ENCODE measurements around the gene TPP1. TPM values are rescaled to one million over a fixed set of nuclear protein-coding genes. Genes with fewer than 3 reads are reported as not detected.
A peak's percentile ranks its signal among the peaks of the same experiment; 100 is the strongest.

Gene TPP1
- polyA plus RNA-seq, 3 donors, result 218 to 359 (median 271) TPM

DNA sequence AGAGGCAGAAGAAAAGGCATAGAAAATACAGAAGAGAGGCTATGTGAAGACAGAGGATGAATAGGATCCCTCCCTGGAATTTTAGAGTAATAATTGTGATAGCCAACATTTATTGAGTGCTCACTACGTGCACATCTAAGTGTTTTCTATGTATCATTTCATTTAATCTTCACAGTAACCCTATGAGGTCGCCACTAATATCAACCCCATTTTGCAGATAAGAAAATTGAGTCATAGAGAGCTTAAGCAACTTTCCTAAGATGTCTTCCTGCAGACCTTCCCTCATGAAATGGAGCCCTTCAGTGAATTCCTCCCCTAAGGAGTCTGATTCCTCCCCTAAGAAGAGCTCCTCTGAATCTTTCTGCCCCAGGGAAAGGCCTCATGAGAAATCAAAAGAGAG is 53.9 kb downstream of the TPP1 start:
- Histone ChIP-seq H2AFZ (ENCODE audit: insufficient read depth, low read depth, low read length, poor library complexity, severe bottlenecking) (no peak overlapping the region), H3K36me3 (replicated peaks in 1 of 2; ENCODE audit: control insufficient read depth in 1 of 2, insufficient read depth in 2 of 2, low read length in 2 of 2) (no peaks in the 10 kb centered on the region), H3K9ac (ENCODE audit: insufficient read depth, low read length, poor library complexity, severe bottlenecking) (no peak overlapping the region), H3K4me2 (replicated peaks; ENCODE audit: extremely low read depth, low read length, poor library complexity, severe bottlenecking) (no peak overlapping the region), H3K4me3 (replicated peaks in 1 of 3; ENCODE audit: low read depth in 2 of 3, low read length in 3 of 3) (no peak overlapping the region), H4K20me1 (ENCODE audit: insufficient read depth, low read length) (no peaks in the 10 kb centered on the region), H3K79me2 (ENCODE audit: insufficient read depth, low read length) (no peaks in the 10 kb centered on the region), H3K27ac (ENCODE audit: low read depth in 1 of 2, low read length in 2 of 2) (no peak overlapping the region), H3K4me1 (ENCODE audit: control insufficient read depth in 1 of 2, insufficient read depth in 2 of 2, low read length in 2 of 2) (no peaks in the 10 kb centered on the region), H3K27me3 (ENCODE audit: control insufficient read depth in 2 of 2, insufficient read depth in 2 of 2, low read length in 2 of 2) (no peaks in the 10 kb centered on the region), H3K9me3 (replicated peaks in 1 of 2; ENCODE audit: control insufficient read depth in 1 of 2, insufficient read depth in 1 of 2, low read length in 2 of 2) (no peaks in the 10 kb centered on the region)
- peaks cover 3 to 4% of the 10 kb centered on the region in 2 donors for H3K36me3 Mint-ChIP-seq
- intact Hi-C loops (cut with micrococcal nuclease), result no loop called here
- TF ChIP-seq CTCF (IDR thresholded peaks at IDR 0.05), result no peak
- peaks cover 0 to 2% (median 0%) of the 10 kb centered on the region in 7 donors for H3K9me3 Mint-ChIP-seq
- H3K27me3 Mint-ChIP-seq (ENCODE audit: low read depth in 3 of 3), result peaks cover 0 to 2% (median 0%) of the 10 kb centered on the region in 3 donors
- peak overlapping the region in 1 of 7 donors; percentile 22 for H3K27ac Mint-ChIP-seq
- DNase-seq, result no peak
- no peak overlapping the region for H3K4me3 Mint-ChIP-seq
- WGBS (ENCODE audit: insufficient coverage), result no CpG with 5 or more reads among the region's 2 CpGs
- peaks cover 6% of the 10 kb centered on the region for H3K4me1 Mint-ChIP-seq

DNA sequence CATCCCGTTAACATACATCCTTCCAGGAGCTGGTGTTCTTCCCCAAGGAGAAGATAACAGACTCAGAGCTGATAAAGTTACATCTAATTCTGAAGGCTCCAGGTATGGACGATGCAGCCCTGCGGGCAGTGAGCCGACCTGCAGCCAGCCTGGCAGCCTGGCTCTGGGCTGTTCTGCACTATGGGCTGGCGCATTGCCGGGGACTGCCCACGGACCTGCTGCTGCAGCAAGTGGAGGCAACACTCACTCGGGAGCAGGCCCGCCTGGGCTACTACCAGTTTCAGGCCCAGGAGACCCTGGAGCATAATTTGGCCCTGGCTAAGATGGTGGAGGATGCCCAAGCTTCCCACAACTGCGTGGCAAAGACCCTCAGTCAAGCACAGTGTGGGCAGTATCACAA is 55.6 kb downstream of the TPP1 start:
- Mint-ChIP-seq H3K27ac (no peak overlapping the region), H3K4me3 (no peak overlapping the region), H3K9me3 (no peaks in the 10 kb centered on the region), H3K4me1 (peaks cover 3% of the 10 kb centered on the region), H3K27me3 (ENCODE audit: low read depth in 3 of 3) (no peaks in the 10 kb centered on the region), H3K36me3 (peaks cover 6 to 7% of the 10 kb centered on the region in 2 donors)
- no peak for TF ChIP-seq CTCF (IDR thresholded peaks at IDR 0.05)
- H3K4me3 ChIP-seq (replicated peaks in 1 of 3; ENCODE audit: low read depth in 2 of 3, low read length in 3 of 3), result no peak overlapping the region
- no peak overlapping the region for H3K27ac ChIP-seq (ENCODE audit: low read depth in 1 of 2, low read length in 2 of 2)
- intact Hi-C loops (cut with micrococcal nuclease), result no loop called here
- no peaks in the 10 kb centered on the region for H3K4me1 ChIP-seq (ENCODE audit: control insufficient read depth in 1 of 2, insufficient read depth in 2 of 2, low read length in 2 of 2)
- no peak for DNase-seq
- H3K79me2 ChIP-seq (ENCODE audit: insufficient read depth, low read length), result no peaks in the 10 kb centered on the region
- WGBS (ENCODE audit: insufficient coverage), result 97% methylated on average over 10 of the region's 10 CpGs
- no peak overlapping the region for H3K9ac ChIP-seq (ENCODE audit: insufficient read depth, low read length, poor library complexity, severe bottlenecking)
- H3K27me3 ChIP-seq (ENCODE audit: control insufficient read depth in 2 of 2, insufficient read depth in 2 of 2, low read length in 2 of 2), result no peaks in the 10 kb centered on the region
- no peak overlapping the region for H2AFZ ChIP-seq (ENCODE audit: insufficient read depth, low read depth, low read length, poor library complexity, severe bottlenecking)
- H3K4me2 ChIP-seq (replicated peaks; ENCODE audit: extremely low read depth, low read length, poor library complexity, severe bottlenecking), result no peak overlapping the region
- no peaks in the 10 kb centered on the region for H3K9me3 ChIP-seq (replicated peaks in 1 of 2; ENCODE audit: control insufficient read depth in 1 of 2, insufficient read depth in 1 of 2, low read length in 2 of 2)
- H3K36me3 ChIP-seq (replicated peaks in 1 of 2; ENCODE audit: control insufficient read depth in 1 of 2, insufficient read depth in 2 of 2, low read length in 2 of 2), result no peaks in the 10 kb centered on the region
- no peaks in the 10 kb centered on the region for H4K20me1 ChIP-seq (ENCODE audit: insufficient read depth, low read length)
